ENCODE results near the gene TEX13D. TPM values are rescaled to one million over a fixed set of nuclear protein-coding genes. Genes with fewer than 3 reads are reported as not detected.
A peak's percentile ranks its signal among the peaks of the same experiment; 100 is the strongest.

The TEX13D gene
- total and polyA plus RNA-seq, 2 donors (not counting 3 experiments of a cell fraction or from before 2014, with no cell fraction given) = not detected

DNA sequence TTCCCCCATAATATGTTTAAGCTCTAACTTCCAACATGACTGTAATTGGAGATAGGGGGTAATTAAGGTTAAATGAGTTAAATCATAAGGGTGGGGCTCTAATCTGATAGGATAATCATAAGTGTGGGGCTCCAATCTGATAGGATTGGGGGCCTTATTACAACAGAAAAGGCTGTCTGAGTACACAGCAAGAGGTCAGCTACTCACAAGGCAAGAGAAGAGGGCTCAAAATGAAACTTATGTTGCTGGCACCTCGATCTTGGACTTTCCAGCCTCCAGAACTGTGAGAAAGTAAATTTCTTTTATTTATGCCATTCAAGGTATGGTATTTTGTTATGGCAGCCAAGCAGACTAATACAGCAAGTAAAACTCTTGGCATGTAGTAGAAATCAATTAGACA lies 30.3 kb downstream of the TEX13D start:
- TF ChIP-seq EZH2 (IDR thresholded peaks at IDR 0.05; ENCODE audit: borderline replicate concordance, low read depth, low read length, severe bottlenecking) = no peak
- no peak for TF ChIP-seq FOS (IDR thresholded peaks at IDR 0.05; ENCODE audit: borderline replicate concordance, insufficient read depth, low read length)
- no peak for TF ChIP-seq MYC (IDR thresholded peaks at IDR 0.05; ENCODE audit: low read depth, low read length)
- TF ChIP-seq, protein P1, sequence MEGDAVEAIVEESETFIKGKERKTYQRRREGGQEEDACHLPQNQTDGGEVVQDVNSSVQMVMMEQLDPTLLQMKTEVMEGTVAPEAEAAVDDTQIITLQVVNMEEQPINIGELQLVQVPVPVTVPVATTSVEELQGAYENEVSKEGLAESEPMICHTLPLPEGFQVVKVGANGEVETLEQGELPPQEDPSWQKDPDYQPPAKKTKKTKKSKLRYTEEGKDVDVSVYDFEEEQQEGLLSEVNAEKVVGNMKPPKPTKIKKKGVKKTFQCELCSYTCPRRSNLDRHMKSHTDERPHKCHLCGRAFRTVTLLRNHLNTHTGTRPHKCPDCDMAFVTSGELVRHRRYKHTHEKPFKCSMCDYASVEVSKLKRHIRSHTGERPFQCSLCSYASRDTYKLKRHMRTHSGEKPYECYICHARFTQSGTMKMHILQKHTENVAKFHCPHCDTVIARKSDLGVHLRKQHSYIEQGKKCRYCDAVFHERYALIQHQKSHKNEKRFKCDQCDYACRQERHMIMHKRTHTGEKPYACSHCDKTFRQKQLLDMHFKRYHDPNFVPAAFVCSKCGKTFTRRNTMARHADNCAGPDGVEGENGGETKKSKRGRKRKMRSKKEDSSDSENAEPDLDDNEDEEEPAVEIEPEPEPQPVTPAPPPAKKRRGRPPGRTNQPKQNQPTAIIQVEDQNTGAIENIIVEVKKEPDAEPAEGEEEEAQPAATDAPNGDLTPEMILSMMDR (IDR thresholded peaks at IDR 0.05; ENCODE audit: extremely low read depth in 1 of 2, insufficient read depth in 1 of 2, low read depth in 1 of 2, low read length in 2 of 2) = no peak
- no peak for TF ChIP-seq POLR2A (IDR thresholded peaks at IDR 0.05; ENCODE audit: low read depth, low read length)
- no peak for TF ChIP-seq JUN (IDR thresholded peaks at IDR 0.05; ENCODE audit: borderline replicate concordance, insufficient read depth, insufficient read length, low read depth)
- TF ChIP-seq, protein P2, sequence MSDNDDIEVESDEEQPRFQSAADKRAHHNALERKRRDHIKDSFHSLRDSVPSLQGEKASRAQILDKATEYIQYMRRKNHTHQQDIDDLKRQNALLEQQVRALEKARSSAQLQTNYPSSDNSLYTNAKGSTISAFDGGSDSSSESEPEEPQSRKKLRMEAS (IDR thresholded peaks at IDR 0.05; ENCODE audit: insufficient read depth, insufficient read length) = no peak
- TF ChIP-seq POLR2AphosphoS5 (IDR thresholded peaks at IDR 0.05; ENCODE audit: insufficient read depth, low read depth, low read length) = no peak
- no peak for TF ChIP-seq GATA2 (IDR thresholded peaks at IDR 0.05; ENCODE audit: insufficient read depth, insufficient read length, low read depth, low read length)
- Histone ChIP-seq H4K20me1 (replicated peaks; ENCODE audit: control insufficient read depth, extremely low read depth, insufficient read depth, low read length) (no peaks in the 10 kb centered on the region), H3K79me2 (ENCODE audit: control insufficient read depth, insufficient read depth, low read length) (no peaks in the 10 kb centered on the region), H3K27ac (ENCODE audit: insufficient read depth, low read depth, low read length) (no peak overlapping the region), H3K4me2 (ENCODE audit: insufficient read depth, low read length) (no peak overlapping the region), H2AFZ (ENCODE audit: low read depth, low read length) (no peak overlapping the region), H3K36me3 (ENCODE audit: control insufficient read depth in 2 of 2, extremely low read depth in 1 of 2, insufficient read depth in 2 of 2, low read length in 2 of 2) (no peaks in the 10 kb centered on the region), H3K4me3 (replicated peaks in 1 of 3; ENCODE audit: insufficient read depth in 1 of 3, low read depth in 1 of 3, low read length in 3 of 3) (no peak overlapping the region), H3K9me1 (replicated peaks; ENCODE audit: control insufficient read depth, extremely low read depth, insufficient read depth, low read length) (no peaks in the 10 kb centered on the region), H3K9ac (replicated peaks; ENCODE audit: extremely low read depth, insufficient read depth, low read length) (no peak overlapping the region), H3K27me3 (ENCODE audit: control insufficient read depth in 2 of 2, insufficient read depth in 2 of 2, low read length in 2 of 2) (no peaks in the 10 kb centered on the region), H3K4me1 (ENCODE audit: control insufficient read depth, extremely low read depth, insufficient read depth, low read length) (no peaks in the 10 kb centered on the region), H3K9me3 (replicated peaks; ENCODE audit: control insufficient read depth, insufficient read depth, low read length) (no peaks in the 10 kb centered on the region)
- FAIRE-seq = peak; percentile 72
- intact Hi-C loops (cut with micrococcal nuclease) = no loop called here
- ChIA-PET CTCF (interaction anchor here (1.4 kb wide), 1 partner anchor 10 kb away, joined by 3 read pairs; no protein-coding TSS in a partner anchor), POLR2A (no interaction called here)
- dilution Hi-C loops (cut with MboI; ENCODE audit: extremely low pct_ligation_motif_present, low sequenced_read_pairs) = no loop called here
- BruUV-seq (replicated peaks) = no TSS peak
- DNase-seq (ENCODE audit: low read depth, low spot score) = no peak
